ENCODE measurements around the gene C19orf33.
A peak's percentile ranks its signal among the peaks of the same experiment; 100 is the strongest.

Gene C19orf33

DNA sequence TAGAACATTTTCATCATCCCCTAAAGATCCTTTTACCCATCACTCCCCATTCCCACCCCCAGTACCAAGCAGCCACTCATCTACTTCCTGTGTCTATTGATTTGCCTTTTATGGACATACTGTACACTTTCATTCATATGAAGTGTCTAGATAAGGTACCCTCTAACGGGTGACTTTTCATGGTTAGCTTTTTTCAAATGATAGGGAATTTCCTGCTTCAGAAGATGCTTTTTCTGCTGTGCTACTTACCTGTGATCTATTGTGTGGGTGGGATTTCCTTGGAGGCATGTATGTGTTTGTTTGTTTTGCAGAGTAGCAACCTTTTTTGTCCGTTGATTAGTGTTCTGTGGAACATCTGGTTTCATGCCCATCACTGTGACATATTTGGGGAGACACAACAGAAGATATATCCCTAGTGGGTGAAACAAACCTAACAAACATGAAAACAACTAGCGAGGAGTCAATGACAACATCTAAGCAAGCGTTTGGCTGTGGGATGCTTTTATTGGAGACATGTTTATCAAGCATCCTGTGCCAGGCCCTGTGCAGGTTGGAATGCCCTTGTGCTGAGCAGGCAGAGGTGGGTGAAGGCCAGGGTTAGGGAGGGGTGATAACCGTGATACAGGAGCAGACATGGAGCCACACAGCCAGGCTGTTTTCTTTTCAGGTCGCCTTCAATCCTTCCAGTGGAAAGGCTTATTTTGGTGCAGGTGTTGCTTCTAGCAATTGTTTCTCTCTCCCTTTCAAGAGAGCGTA lies 22.1 kb upstream of the C19orf33 start:
- H3K27me3 ChIP-seq (ENCODE audit: control insufficient read depth in 1 of 2, insufficient read depth in 2 of 2, low read length in 2 of 2), result no peaks in the 10 kb centered on the region
- no peaks in the 10 kb centered on the region for H3K9me3 ChIP-seq (ENCODE audit: low read length)
- H3K36me3 ChIP-seq (ENCODE audit: insufficient read depth, low read length), result no peaks in the 10 kb centered on the region
- no peak overlapping the region for H3K9ac ChIP-seq (ENCODE audit: low read length)
- H3K27ac ChIP-seq (ENCODE audit: low read depth, low read length), result no peak overlapping the region
- peaks cover 19% of the 10 kb centered on the region for H3K4me1 ChIP-seq (ENCODE audit: insufficient read depth, low read length)
- H3K4me3 ChIP-seq (ENCODE audit: low read depth in 1 of 2, low read length in 2 of 2), result no peak overlapping the region

DNA sequence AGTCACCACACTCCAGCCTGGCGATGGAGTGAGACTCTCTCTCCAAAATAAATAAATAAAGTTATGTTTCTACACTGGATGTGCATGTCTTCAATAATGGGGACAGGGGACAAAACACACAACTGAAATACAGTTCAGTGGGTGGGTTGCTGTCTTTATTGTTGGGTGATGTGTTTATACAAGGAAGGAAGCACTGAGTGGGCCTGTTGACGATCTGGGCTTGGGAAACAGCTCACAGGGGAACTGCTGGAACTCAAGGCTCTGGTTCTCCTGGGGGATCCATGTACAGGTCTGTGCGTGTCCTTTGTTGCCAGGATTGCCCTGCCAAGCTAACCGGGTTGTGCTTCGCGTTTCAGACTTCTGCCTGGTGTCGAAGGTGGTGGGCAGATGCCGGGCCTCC lies 20.8 kb upstream of the C19orf33 start:
- no peak overlapping the region for H3K9ac ChIP-seq (ENCODE audit: low read length)

DNA sequence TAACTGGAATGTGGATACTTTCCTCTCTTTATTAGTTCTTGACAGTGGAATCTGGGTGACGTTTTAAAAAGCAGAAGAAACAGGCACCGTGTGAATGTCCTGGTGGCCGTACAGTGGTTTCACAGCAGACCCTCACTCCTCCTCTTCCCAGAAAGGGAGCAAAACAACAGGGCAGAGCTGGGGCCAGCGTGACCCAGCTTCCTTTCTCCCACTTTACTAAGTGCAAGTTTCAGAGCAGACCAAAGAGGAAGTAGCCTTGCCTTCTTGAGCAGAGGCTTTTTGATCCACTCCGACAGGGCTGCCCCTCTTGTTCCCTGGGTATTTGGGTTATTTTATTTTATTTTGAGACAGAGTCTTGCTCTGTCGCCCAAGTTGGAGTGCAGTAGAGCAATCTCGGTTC lies 19.6 kb upstream of the C19orf33 start:
- Histone ChIP-seq H3K27ac (ENCODE audit: low read depth, low read length) (no peak overlapping the region), H3K9me3 (ENCODE audit: low read length) (no peaks in the 10 kb centered on the region), H3K4me3 (ENCODE audit: low read depth in 1 of 2, low read length in 2 of 2) (no peak overlapping the region), H3K4me1 (ENCODE audit: insufficient read depth, low read length) (no peaks in the 10 kb centered on the region), H3K27me3 (ENCODE audit: control insufficient read depth in 1 of 2, insufficient read depth in 2 of 2, low read length in 2 of 2) (no peaks in the 10 kb centered on the region), H3K9ac (ENCODE audit: low read length) (no peak overlapping the region), H3K36me3 (ENCODE audit: insufficient read depth, low read length) (no peaks in the 10 kb centered on the region)

More for the DNA sequence above, 20.8 kb upstream of the C19orf33 start:
- Histone ChIP-seq H3K27ac (ENCODE audit: low read depth, low read length) (peak overlapping the region; percentile 6), H3K9me3 (ENCODE audit: low read length) (no peaks in the 10 kb centered on the region), H3K4me3 (ENCODE audit: low read depth in 1 of 2, low read length in 2 of 2) (no peak overlapping the region), H3K4me1 (ENCODE audit: insufficient read depth, low read length) (peaks cover 7% of the 10 kb centered on the region), H3K36me3 (ENCODE audit: insufficient read depth, low read length) (no peaks in the 10 kb centered on the region), H3K27me3 (ENCODE audit: control insufficient read depth in 1 of 2, insufficient read depth in 2 of 2, low read length in 2 of 2) (no peaks in the 10 kb centered on the region)

DNA sequence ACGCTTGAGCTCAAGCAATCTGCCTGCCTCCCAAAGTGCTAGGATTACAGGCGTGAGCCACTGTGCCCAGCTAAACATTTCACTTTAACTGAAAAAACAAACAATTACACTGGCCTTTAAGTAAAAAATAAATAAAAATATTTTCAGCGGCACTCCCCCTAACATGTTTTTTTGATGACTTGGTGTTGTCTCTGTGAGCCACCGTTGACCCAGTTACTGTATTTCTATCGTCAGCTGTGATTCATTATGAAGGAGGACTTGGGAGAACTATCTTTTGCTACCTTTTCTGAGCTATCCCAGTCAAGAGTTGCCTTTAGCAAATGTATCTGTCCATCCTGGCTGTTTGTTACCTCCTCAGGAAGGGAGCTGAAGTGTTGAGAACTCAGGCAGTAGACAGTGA lies 18.5 kb upstream of the C19orf33 start:
- Histone ChIP-seq H3K27ac (ENCODE audit: low read depth, low read length) (no peak overlapping the region), H3K9ac (ENCODE audit: low read length) (no peak overlapping the region), H3K9me3 (ENCODE audit: low read length) (no peaks in the 10 kb centered on the region), H3K4me1 (ENCODE audit: insufficient read depth, low read length) (peaks cover 7% of the 10 kb centered on the region), H3K4me3 (ENCODE audit: low read depth in 1 of 2, low read length in 2 of 2) (no peak overlapping the region), H3K36me3 (ENCODE audit: insufficient read depth, low read length) (no peaks in the 10 kb centered on the region), H3K27me3 (ENCODE audit: control insufficient read depth in 1 of 2, insufficient read depth in 2 of 2, low read length in 2 of 2) (no peaks in the 10 kb centered on the region)

DNA sequence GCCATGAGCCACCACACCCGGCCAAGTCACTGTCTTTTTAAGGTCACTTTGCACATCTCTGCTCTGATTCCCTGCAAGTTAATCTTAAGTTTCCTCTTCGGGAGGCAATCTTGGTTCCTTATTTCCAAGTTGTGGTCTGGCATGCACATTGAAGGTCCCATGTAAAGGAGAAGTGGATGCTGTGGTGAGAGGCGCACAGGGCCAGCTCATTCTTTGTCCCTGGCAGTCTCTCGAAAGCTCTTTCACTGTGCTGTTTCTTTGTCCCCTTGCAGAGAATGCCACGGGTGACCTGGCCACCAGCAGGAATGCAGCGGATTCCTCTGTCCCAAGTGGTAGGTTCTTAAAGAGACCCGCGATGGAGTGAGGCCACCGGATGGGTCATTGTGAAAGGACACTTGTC lies 16.4 kb upstream of the C19orf33 start:
- H3K27me3 ChIP-seq (ENCODE audit: control insufficient read depth in 1 of 2, insufficient read depth in 2 of 2, low read length in 2 of 2), result no peaks in the 10 kb centered on the region

DNA sequence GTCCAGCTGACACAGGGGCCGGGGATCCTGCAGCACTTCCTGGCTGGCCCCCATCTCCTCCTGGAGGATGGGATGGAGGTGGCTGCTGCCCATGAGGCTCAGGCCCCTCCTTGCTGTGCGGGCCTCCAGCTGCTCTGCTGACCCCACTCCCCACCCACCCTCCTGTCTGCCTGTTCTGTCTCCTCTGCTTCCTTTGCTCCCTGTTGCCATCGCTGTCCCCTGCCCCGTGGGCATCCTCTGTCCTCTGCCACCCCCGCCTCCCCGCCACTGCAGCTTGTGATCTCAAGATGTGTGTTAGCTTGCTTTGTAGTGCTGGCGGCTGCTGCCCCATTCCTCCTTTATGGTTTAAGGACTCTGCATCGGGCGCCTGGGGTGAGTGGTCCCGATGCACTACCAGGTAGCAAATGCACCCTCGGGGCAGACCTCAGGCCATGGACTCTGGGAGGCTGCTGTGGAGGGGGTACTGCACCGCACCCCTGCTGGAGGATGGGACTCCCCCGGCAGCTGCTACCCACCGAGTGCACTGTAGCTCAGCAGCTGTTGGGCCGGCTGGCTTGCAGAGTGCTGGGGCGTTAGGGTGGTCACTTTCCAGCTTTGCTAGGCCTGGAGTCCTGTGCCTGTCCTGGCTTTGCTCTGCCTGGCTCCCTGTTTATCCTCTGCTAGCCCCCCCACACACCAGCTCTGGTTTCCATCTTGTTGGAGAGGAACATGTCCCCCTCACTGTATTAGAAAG lies 15.8 kb upstream of the C19orf33 start:
- H3K36me3 ChIP-seq (ENCODE audit: insufficient read depth, low read length), result no peaks in the 10 kb centered on the region
- H3K9me3 ChIP-seq (ENCODE audit: low read length), result no peaks in the 10 kb centered on the region

More for the DNA sequence above, 16.4 kb upstream of the C19orf33 start:
- no peaks in the 10 kb centered on the region for H3K36me3 ChIP-seq (ENCODE audit: insufficient read depth, low read length)
- no peak overlapping the region for H3K9ac ChIP-seq (ENCODE audit: low read length)
- H3K4me1 ChIP-seq (ENCODE audit: insufficient read depth, low read length), result peaks cover 7% of the 10 kb centered on the region
- no peak overlapping the region for H3K27ac ChIP-seq (ENCODE audit: low read depth, low read length)
- no peak overlapping the region for H3K4me3 ChIP-seq (ENCODE audit: low read depth in 1 of 2, low read length in 2 of 2)
- H3K9me3 ChIP-seq (ENCODE audit: low read length), result no peaks in the 10 kb centered on the region

DNA sequence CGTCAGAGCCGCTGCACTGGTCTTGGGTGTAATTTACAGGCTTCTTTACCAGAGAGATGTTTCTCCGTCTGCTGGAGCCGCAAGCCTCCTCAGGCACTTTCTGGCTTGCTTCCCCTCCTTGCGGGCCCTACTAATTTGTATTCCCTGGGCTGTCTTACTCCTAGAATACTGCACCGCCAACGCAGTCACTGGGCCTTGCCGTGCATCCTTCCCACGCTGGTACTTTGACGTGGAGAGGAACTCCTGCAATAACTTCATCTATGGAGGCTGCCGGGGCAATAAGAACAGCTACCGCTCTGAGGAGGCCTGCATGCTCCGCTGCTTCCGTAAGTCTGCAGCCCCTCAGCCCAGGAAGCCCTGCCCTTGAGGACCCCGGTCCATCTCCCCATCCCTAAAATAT lies 14.1 kb upstream of the C19orf33 start:
- Histone ChIP-seq H3K4me3 (ENCODE audit: low read depth in 1 of 2, low read length in 2 of 2) (no peak overlapping the region), H3K9me3 (ENCODE audit: low read length) (no peaks in the 10 kb centered on the region), H3K9ac (ENCODE audit: low read length) (no peak overlapping the region), H3K27me3 (ENCODE audit: control insufficient read depth in 1 of 2, insufficient read depth in 2 of 2, low read length in 2 of 2) (no peaks in the 10 kb centered on the region), H3K4me1 (ENCODE audit: insufficient read depth, low read length) (peaks cover 7% of the 10 kb centered on the region), H3K36me3 (ENCODE audit: insufficient read depth, low read length) (no peaks in the 10 kb centered on the region), H3K27ac (ENCODE audit: low read depth, low read length) (no peak overlapping the region)

More for the DNA sequence above, 15.8 kb upstream of the C19orf33 start:
- H3K4me3 ChIP-seq (ENCODE audit: low read depth in 1 of 2, low read length in 2 of 2), result no peak overlapping the region
- peaks cover 7% of the 10 kb centered on the region for H3K4me1 ChIP-seq (ENCODE audit: insufficient read depth, low read length)
- no peak overlapping the region for H3K9ac ChIP-seq (ENCODE audit: low read length)
- H3K27me3 ChIP-seq (ENCODE audit: control insufficient read depth in 1 of 2, insufficient read depth in 2 of 2, low read length in 2 of 2), result no peaks in the 10 kb centered on the region
- H3K27ac ChIP-seq (ENCODE audit: low read depth, low read length), result no peak overlapping the region

DNA sequence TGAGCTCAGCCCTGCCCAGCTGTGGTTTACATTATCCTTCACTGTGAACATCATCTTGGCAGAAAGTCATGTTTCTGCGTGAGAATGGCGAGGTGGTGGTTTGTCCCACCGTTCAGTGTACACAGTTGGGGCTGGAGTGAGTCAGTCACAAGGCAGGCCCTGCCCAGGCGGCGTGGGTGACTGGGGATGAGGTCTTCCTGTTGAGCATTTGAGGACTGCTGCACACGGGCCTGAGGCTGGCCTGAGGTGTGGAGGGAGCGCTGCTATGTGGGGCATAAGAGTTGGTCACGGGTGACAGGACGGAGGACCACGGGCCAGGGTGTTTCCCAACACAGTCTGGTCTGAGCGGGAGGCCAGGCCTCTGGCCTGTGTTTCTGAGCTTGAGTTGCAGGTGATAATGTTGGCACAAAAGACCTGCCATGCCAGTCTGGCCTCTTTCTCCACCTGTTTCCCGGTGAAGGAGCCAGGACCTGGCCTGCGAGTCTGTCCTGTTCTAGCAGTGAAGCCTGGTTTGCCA lies 13.4 kb upstream of the C19orf33 start:
- H3K4me3 ChIP-seq (ENCODE audit: low read depth in 1 of 2, low read length in 2 of 2), result no peak overlapping the region
- H3K4me1 ChIP-seq (ENCODE audit: insufficient read depth, low read length), result peaks cover 7% of the 10 kb centered on the region
- H3K9ac ChIP-seq (ENCODE audit: low read length), result no peak overlapping the region
- no peaks in the 10 kb centered on the region for H3K36me3 ChIP-seq (ENCODE audit: insufficient read depth, low read length)
- no peaks in the 10 kb centered on the region for H3K9me3 ChIP-seq (ENCODE audit: low read length)
- H3K27ac ChIP-seq (ENCODE audit: low read depth, low read length), result peak overlapping the region; percentile 32
- H3K27me3 ChIP-seq (ENCODE audit: control insufficient read depth in 1 of 2, insufficient read depth in 2 of 2, low read length in 2 of 2), result no peaks in the 10 kb centered on the region

DNA sequence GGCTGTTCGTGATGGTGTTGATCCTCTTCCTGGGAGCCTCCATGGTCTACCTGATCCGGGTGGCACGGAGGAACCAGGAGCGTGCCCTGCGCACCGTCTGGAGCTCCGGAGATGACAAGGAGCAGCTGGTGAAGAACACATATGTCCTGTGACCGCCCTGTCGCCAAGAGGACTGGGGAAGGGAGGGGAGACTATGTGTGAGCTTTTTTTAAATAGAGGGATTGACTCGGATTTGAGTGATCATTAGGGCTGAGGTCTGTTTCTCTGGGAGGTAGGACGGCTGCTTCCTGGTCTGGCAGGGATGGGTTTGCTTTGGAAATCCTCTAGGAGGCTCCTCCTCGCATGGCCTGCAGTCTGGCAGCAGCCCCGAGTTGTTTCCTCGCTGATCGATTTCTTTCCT lies 12.2 kb upstream of the C19orf33 start:
- H3K4me3 ChIP-seq (ENCODE audit: low read depth in 1 of 2, low read length in 2 of 2), result no peak overlapping the region
- no peaks in the 10 kb centered on the region for H3K36me3 ChIP-seq (ENCODE audit: insufficient read depth, low read length)
- H3K4me1 ChIP-seq (ENCODE audit: insufficient read depth, low read length), result peaks cover 7% of the 10 kb centered on the region
- no peak overlapping the region for H3K9ac ChIP-seq (ENCODE audit: low read length)
- H3K27me3 ChIP-seq (ENCODE audit: control insufficient read depth in 1 of 2, insufficient read depth in 2 of 2, low read length in 2 of 2), result no peaks in the 10 kb centered on the region
- no peaks in the 10 kb centered on the region for H3K9me3 ChIP-seq (ENCODE audit: low read length)
- H3K27ac ChIP-seq (ENCODE audit: low read depth, low read length), result no peak overlapping the region

DNA sequence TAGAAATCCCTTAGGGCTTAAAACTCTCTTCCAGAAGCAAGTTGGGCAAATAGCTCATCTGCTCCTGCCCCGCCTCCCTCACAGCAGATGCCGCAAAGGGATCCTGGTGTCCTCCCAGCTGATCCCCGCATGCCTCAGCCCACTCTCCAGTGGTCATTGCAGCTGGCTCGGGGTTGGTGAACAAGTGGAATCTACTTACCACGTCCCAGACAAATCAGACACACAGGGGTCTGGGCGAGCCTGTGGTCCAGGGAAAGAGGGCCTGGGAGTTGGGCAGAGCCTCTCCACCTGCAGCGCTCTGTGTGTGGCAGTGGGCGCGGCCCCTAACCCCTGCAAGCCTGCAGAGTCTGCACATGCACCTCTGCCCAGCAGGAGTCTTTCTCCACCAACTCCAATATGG lies 10.8 kb upstream of the C19orf33 start:
- Histone ChIP-seq H3K4me3 (ENCODE audit: low read depth in 1 of 2, low read length in 2 of 2) (no peak overlapping the region), H3K9me3 (ENCODE audit: low read length) (no peaks in the 10 kb centered on the region), H3K27ac (ENCODE audit: low read depth, low read length) (no peak overlapping the region), H3K36me3 (ENCODE audit: insufficient read depth, low read length) (no peaks in the 10 kb centered on the region), H3K4me1 (ENCODE audit: insufficient read depth, low read length) (peaks cover 7% of the 10 kb centered on the region), H3K9ac (ENCODE audit: low read length) (no peak overlapping the region), H3K27me3 (ENCODE audit: control insufficient read depth in 1 of 2, insufficient read depth in 2 of 2, low read length in 2 of 2) (no peaks in the 10 kb centered on the region)

DNA sequence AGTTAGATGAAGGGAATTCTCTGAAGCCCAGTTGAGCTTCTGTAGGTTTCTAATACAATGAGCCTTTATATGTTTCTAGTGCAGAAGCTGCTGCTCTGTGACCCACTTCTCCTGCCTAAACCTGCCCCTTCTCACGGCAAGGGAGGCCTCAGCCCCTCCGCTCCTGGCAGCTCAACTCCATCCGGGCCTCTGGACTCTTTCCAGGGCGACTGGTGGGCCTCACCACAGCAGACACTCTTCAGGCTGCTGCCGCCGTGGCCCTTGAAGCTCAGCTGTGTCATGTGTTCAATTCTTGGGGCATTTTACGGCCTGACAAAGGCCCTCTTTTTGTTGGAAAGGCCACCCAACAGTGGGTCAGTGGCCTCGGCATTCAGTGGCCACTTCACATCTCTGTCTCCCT lies 10.0 kb upstream of the C19orf33 start:
- no peaks in the 10 kb centered on the region for H3K9me3 ChIP-seq (ENCODE audit: low read length)
- no peaks in the 10 kb centered on the region for H3K36me3 ChIP-seq (ENCODE audit: insufficient read depth, low read length)
- peaks cover 7% of the 10 kb centered on the region for H3K4me1 ChIP-seq (ENCODE audit: insufficient read depth, low read length)
- no peak overlapping the region for H3K9ac ChIP-seq (ENCODE audit: low read length)
- H3K27ac ChIP-seq (ENCODE audit: low read depth, low read length), result no peak overlapping the region
- no peaks in the 10 kb centered on the region for H3K27me3 ChIP-seq (ENCODE audit: control insufficient read depth in 1 of 2, insufficient read depth in 2 of 2, low read length in 2 of 2)
- H3K4me3 ChIP-seq (ENCODE audit: low read depth in 1 of 2, low read length in 2 of 2), result no peak overlapping the region
